Measurements from ENCODE around the gene TNC. TPM values are rescaled to one million over a fixed set of nuclear protein-coding genes. Genes with fewer than 3 reads are reported as not detected.

TNC gene
- total and polyA plus RNA-seq, 2 of the 4 experiments (the other 2 are of a cell fraction), result 192 to 253 TPM

GRCh38 chr9:114991861-114992260, 126.1 kb downstream of the TNC start:
- no peak overlapping the region for H2BK15ac ChIP-seq (ENCODE audit: low read depth, low read length)
- no peak overlapping the region for H3K4me2 ChIP-seq (ENCODE audit: low read depth, low read length)
- H4K8ac ChIP-seq (ENCODE audit: low read depth in 2 of 2, low read length in 2 of 2), result no peak overlapping the region
- no peak overlapping the region for H3K9ac ChIP-seq (ENCODE audit: low read depth, low read length)
- no peak overlapping the region for H4K91ac ChIP-seq (ENCODE audit: insufficient read depth, low read depth, low read length)
- no peak overlapping the region for H3K4ac ChIP-seq (ENCODE audit: low read depth, low read length)
- no peak overlapping the region for H3K56ac ChIP-seq (ENCODE audit: extremely low read depth, insufficient read depth, low read length)
- TF ChIP-seq RCOR1 (IDR thresholded peaks at IDR 0.05; ENCODE audit: insufficient replicate concordance, low read length), result no peak
- no peak for TF ChIP-seq RAD21 (IDR thresholded peaks at IDR 0.05; ENCODE audit: low read length)
- no peak for TF ChIP-seq MAZ (IDR thresholded peaks at IDR 0.05; ENCODE audit: borderline replicate concordance, low read depth, low read length)
- TF ChIP-seq POLR2A (IDR thresholded peaks at IDR 0.05; ENCODE audit: low read depth, low read length), result no peak
- TF ChIP-seq RFX5 (IDR thresholded peaks at IDR 0.05; ENCODE audit: low read depth, low read length), result no peak
- no peak for TF ChIP-seq CTCF (conservative IDR thresholded peaks at IDR 0.05; ENCODE audit: low read depth, low read length)
- TF ChIP-seq MAFK (IDR thresholded peaks at IDR 0.05; ENCODE audit: low read depth, low read length), result no peak
- TF ChIP-seq SMC3 (IDR thresholded peaks at IDR 0.05; ENCODE audit: low read depth, low read length), result no peak
- TF ChIP-seq CEBPB (IDR thresholded peaks at IDR 0.05; ENCODE audit: low read depth, low read length), result no peak
- TF ChIP-seq BHLHE40 (IDR thresholded peaks at IDR 0.05; ENCODE audit: low read depth, low read length), result no peak
- no peak for TF ChIP-seq MXI1 (IDR thresholded peaks at IDR 0.05; ENCODE audit: borderline replicate concordance, low read depth, low read length)
- no peak for TF ChIP-seq NFE2L2 (IDR thresholded peaks at IDR 0.05; ENCODE audit: low read depth, low read length)
- TF ChIP-seq CHD1 (IDR thresholded peaks at IDR 0.05; ENCODE audit: low read depth, low read length), result no peak
- no peak for TF ChIP-seq ELK1 (IDR thresholded peaks at IDR 0.05; ENCODE audit: borderline replicate concordance, low read depth, low read length)
- TF ChIP-seq, protein P1, sequence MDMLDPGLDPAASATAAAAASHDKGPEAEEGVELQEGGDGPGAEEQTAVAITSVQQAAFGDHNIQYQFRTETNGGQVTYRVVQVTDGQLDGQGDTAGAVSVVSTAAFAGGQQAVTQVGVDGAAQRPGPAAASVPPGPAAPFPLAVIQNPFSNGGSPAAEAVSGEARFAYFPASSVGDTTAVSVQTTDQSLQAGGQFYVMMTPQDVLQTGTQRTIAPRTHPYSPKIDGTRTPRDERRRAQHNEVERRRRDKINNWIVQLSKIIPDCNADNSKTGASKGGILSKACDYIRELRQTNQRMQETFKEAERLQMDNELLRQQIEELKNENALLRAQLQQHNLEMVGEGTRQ (IDR thresholded peaks at IDR 0.05; ENCODE audit: low read depth, low read length), result no peak
- no peak for TF ChIP-seq FOS (IDR thresholded peaks at IDR 0.05; ENCODE audit: low read depth, low read length)
- H4K20me1 ChIP-seq (ENCODE audit: insufficient read depth, low read length), result no peaks in the 10 kb centered on the region
- H2BK120ac ChIP-seq (ENCODE audit: low read depth, low read length), result no peak overlapping the region
- H3K9me3 ChIP-seq (ENCODE audit: control insufficient read depth, insufficient read depth, low read length), result no peaks in the 10 kb centered on the region; the same call in 1 of the 2 replicates
- BruUV-seq (replicated peaks), result no TSS peak
- H3K18ac ChIP-seq (ENCODE audit: low read depth, low read length), result no peak overlapping the region
- H3K27ac ChIP-seq (ENCODE audit: insufficient read depth, low read length), result no peak overlapping the region
- in situ Hi-C loops (cut with MboI; ENCODE audit: low sequenced_read_pairs) (no loop called here), intact Hi-C loops (cut with micrococcal nuclease) (no loop called here), dilution Hi-C loops (cut with HindIII; ENCODE audit: low sequenced_read_pairs, unreplicated experiment) (no loop called here)
- 100% methylated on average over 1 of the region's 7 CpGs; no CpG with 5 or more reads in 1 of the 2 experiments for WGBS, 2 experiments (ENCODE audit: extremely low coverage in 2 of 2, insufficient read length in 1 of 2)
- H4K5ac ChIP-seq (ENCODE audit: low read depth, low read length), result no peak overlapping the region
- no peak overlapping the region for H3K14ac ChIP-seq (replicated peaks; ENCODE audit: low read depth, low read length)
- CTCF ChIA-PET, result interaction anchor here (1.1 kb wide), 1 partner anchor 21 kb away, joined by 3 read pairs; no protein-coding TSS in a partner anchor
- peaks cover 59% of the 10 kb centered on the region for H3K27me3 ChIP-seq (ENCODE audit: control insufficient read depth, insufficient read depth, low read length)
- no peaks in the 10 kb centered on the region for H3K36me3 ChIP-seq (ENCODE audit: control insufficient read depth, insufficient read depth, low read length)
- no peak overlapping the region for H3K4me3 ChIP-seq (ENCODE audit: insufficient read depth, low read depth, low read length)
- no peaks in the 10 kb centered on the region for H3K4me1 ChIP-seq (ENCODE audit: control insufficient read depth, insufficient read depth, low read length)
- DNase-seq (no peak), ATAC-seq (ENCODE audit: low read depth) (no peak)
- POLR2A ChIA-PET (ENCODE audit: unreplicated experiment), result interaction anchor here (0.6 kb wide), 3 partner anchors 13 to 960 kb away, joined by 3 read pairs; no protein-coding TSS in a partner anchor
- H2BK5ac ChIP-seq (ENCODE audit: low read depth, low read length, poor library complexity, severe bottlenecking), result no peak overlapping the region
- no peak overlapping the region for H3K23ac ChIP-seq (ENCODE audit: low read depth, low read length)
- no peaks in the 10 kb centered on the region for H3K79me1 ChIP-seq (ENCODE audit: low read depth in 1 of 2, low read length in 2 of 2)
- H2AFZ ChIP-seq (replicated peaks; ENCODE audit: low read length, poor library complexity), result no peak overlapping the region
- no peak overlapping the region for H2BK20ac ChIP-seq (ENCODE audit: low read depth, low read length)
- H3K9me1 ChIP-seq (ENCODE audit: insufficient read depth, low read length), result 0 out of 2 replicates have a peak, but pooled peaks cover 6% of the 10 kb centered on the region
- H2AK5ac ChIP-seq (ENCODE audit: low read depth, low read length), result no peak overlapping the region
- H2AK9ac ChIP-seq (replicated peaks; ENCODE audit: low read depth, low read length, poor library complexity), result no peak overlapping the region

Data from IMR-90 (cell line).